Mucosa of stomach (tissue), 1 donor: ENCODE results near the gene RCBTB2.

Experiments
- H3K27me3 ChIP-seq: one replicate; pipeline ENCODE4 v1.7.0; 2013; ENCODE audit warnings: mild to moderate bottlenecking, low read length; ENCODE audit not compliant: control insufficient read depth, insufficient read depth
- H3K36me3 ChIP-seq: one replicate; pipeline ENCODE4 v1.7.0; 2013; ENCODE audit warnings: low read length; ENCODE audit not compliant: control insufficient read depth, insufficient read depth
- H3K4me1 ChIP-seq: one replicate; pipeline ENCODE4 v1.7.0; 2013; ENCODE audit warnings: mild to moderate bottlenecking, low read length; ENCODE audit not compliant: control insufficient read depth, insufficient read depth
- H3K4me3 ChIP-seq: one replicate; pipeline ENCODE4 v1.7.0; 2013; ENCODE audit warnings: low read length
- H3K9ac ChIP-seq: one replicate; pipeline ENCODE4 v1.7.0; 2013; ENCODE audit warnings: mild to moderate bottlenecking, low read length, moderate library complexity
- H3K9me3 ChIP-seq: one replicate; pipeline ENCODE4 v1.7.0; 2013; ENCODE audit warnings: mild to moderate bottlenecking, low read length, moderate library complexity; ENCODE audit not compliant: control insufficient read depth
- donor health status: Pancreatic carcinoma.

The RCBTB2 gene

GRCh38 chr13:48560657-48561337, 27.9 kb upstream of the RCBTB2 start:
- H3K4me1 ChIP-seq: peaks cover 6% of the 10 kb centered on the region

GRCh38 chr13:48559638-48560320, 26.9 kb upstream of the RCBTB2 start:
- Histone ChIP-seq H3K9ac (no peak overlapping the region), H3K9me3 (no peaks in the 10 kb centered on the region), H3K4me3 (no peak overlapping the region), H3K27me3 (no peaks in the 10 kb centered on the region), H3K36me3 (no peaks in the 10 kb centered on the region), H3K4me1 (peaks cover 6% of the 10 kb centered on the region)

More at GRCh38 chr13:48560657-48561337, 27.9 kb upstream of the RCBTB2 start:
- no peaks in the 10 kb centered on the region for H3K27me3 ChIP-seq
- H3K9me3 ChIP-seq: no peaks in the 10 kb centered on the region
- no peak overlapping the region for H3K9ac ChIP-seq
- H3K36me3 ChIP-seq: no peaks in the 10 kb centered on the region
- H3K4me3 ChIP-seq: no peak overlapping the region

GRCh38 chr13:48556817-48557216, 23.9 kb upstream of the RCBTB2 start:
- Histone ChIP-seq H3K36me3 (no peaks in the 10 kb centered on the region), H3K4me3 (no peak overlapping the region), H3K9me3 (no peaks in the 10 kb centered on the region), H3K9ac (no peak overlapping the region), H3K4me1 (no peaks in the 10 kb centered on the region), H3K27me3 (no peaks in the 10 kb centered on the region)

DNA sequence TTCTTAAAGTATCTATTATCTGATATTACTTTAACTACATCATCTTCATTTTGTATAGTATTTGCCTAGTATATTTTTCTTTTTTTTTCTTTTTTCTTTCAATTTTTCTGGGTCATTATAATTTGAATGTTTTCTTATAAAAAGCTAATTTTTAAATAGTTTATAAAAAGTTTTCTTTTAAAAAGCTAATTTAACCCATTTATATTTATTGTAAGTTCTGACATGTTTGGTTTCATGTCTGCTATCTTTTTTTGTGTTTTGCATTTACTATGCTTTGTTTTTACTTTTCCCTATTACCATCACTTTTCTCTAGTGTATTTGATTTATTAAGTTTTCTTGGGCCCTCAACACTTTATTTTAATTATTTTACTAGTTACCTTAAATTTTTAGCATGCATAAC, 22.6 kb upstream of the RCBTB2 start:
- H3K9ac ChIP-seq: no peak overlapping the region
- H3K4me1 ChIP-seq: no peaks in the 10 kb centered on the region
- H3K9me3 ChIP-seq: no peaks in the 10 kb centered on the region
- no peak overlapping the region for H3K4me3 ChIP-seq
- H3K36me3 ChIP-seq: no peaks in the 10 kb centered on the region
- no peaks in the 10 kb centered on the region for H3K27me3 ChIP-seq

DNA sequence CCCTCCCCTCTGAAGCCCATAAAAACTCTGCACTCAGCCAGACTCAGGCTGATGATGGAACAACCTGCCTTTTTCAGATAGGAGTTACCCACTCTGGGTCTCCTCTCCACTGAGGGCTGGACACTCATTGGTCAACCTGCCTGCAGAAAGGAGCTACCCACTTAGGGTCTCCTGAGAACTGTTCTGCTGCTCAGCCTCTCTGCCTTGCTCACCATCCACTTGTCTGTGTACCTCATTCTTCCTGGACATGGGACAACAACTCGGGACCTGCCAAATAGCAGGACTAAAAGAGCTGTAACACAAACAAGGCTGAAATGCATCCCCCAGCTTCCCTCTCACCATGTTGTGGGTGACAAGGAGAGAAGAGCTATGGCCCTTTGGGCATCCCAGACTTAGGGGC, 18.4 kb upstream of the RCBTB2 start:
- H3K9ac ChIP-seq: no peak overlapping the region
- no peaks in the 10 kb centered on the region for H3K36me3 ChIP-seq

DNA sequence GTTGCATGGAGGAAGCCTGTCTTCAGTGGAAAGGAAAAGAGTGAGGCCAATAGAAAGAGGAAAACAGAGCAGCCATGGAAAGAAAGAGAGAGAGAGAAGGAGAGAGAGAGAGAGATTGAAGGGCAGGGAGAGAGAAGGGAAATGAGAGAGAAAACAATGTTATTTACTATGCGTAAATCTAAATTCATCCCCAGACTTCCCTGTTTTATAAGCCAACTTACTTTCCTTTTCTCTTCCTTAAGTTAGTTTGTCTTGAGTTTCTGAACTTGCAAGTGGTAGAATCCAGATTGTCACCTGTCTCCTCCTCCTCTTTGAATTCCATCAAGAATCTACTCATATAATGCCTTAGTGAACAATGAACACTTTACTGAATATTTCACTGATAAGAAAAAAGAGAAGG, 16.8 kb upstream of the RCBTB2 start:
- Histone ChIP-seq H3K4me1 (no peaks in the 10 kb centered on the region), H3K9me3 (no peaks in the 10 kb centered on the region), H3K9ac (no peak overlapping the region), H3K36me3 (no peaks in the 10 kb centered on the region), H3K27me3 (no peaks in the 10 kb centered on the region), H3K4me3 (no peak overlapping the region)

More for the DNA sequence above, 18.4 kb upstream of the RCBTB2 start:
- Histone ChIP-seq H3K4me3 (no peak overlapping the region), H3K4me1 (no peaks in the 10 kb centered on the region), H3K9me3 (no peaks in the 10 kb centered on the region), H3K27me3 (no peaks in the 10 kb centered on the region)

- peaks cover 2% of the 10 kb centered on the region for H3K4me1 ChIP-seq
- H3K27me3 ChIP-seq: no peaks in the 10 kb centered on the region
- H3K4me3 ChIP-seq: no peak overlapping the region
- no peaks in the 10 kb centered on the region for H3K9me3 ChIP-seq
- no peak overlapping the region for H3K9ac ChIP-seq
- H3K36me3 ChIP-seq: no peaks in the 10 kb centered on the region
Measured at GRCh38 chr13:48547663-48548092, 14.8 kb upstream of the RCBTB2 start.

DNA sequence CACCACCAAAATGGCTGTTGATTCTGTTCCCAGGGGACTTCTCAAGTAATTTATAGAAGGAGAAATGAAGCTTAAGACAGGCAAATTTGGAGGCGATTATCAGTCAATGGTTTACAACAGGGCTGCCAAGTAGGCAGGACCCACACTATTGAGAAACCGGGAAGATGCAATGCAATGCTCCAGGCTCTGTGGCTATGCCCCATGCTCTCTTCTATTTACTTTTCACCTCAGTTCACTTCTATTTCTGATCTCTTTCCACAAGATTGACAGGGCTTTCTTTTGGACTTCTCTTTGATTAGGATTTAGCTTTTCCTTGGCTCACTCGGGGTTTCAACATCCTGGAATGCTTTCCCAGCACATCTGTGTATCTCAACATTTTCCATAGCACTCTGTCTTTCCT, 12.7 kb upstream of the RCBTB2 start:
- Histone ChIP-seq H3K9me3 (no peaks in the 10 kb centered on the region), H3K36me3 (no peaks in the 10 kb centered on the region), H3K9ac (no peak overlapping the region), H3K27me3 (no peaks in the 10 kb centered on the region), H3K4me3 (no peak overlapping the region), H3K4me1 (peaks cover 7% of the 10 kb centered on the region)

DNA sequence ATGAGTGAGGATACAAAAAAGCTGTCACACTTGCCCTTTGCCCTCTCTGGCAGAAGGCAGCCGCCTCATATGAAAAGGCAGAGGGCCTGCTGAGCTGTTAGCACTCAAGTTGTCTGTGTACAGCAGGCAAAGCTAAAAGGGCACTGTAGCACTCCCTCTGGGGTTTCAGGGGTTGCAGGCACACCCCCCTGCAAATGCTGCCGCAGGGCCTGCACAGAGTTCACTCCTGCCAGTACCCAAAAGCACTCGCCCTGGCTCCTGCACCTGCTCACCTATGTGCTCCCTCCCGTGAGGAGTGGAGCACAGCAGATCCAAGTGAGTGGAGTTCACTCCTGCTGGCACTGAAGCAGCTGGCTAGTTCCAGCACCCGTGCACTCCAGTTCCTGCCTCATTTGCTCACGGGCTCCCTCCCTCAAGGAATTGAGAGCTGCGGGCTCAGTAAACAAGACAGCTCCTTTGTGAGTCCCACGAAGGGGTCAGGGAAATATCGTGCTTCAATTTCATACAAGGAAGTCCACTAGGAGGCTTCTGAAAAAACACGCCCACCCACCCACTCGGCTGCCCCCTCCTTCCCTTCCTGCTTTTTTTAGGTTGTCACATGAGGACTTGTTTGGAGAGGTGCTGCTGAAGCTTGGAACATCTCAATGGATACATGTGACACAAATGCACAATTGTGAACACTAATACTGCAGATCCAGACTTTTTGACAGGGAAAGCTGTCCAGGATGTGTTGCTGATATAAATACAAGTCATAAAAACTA, 9.9 kb upstream of the RCBTB2 start:
- no peaks in the 10 kb centered on the region for H3K9me3 ChIP-seq
- H3K36me3 ChIP-seq: no peaks in the 10 kb centered on the region
- H3K27me3 ChIP-seq: no peaks in the 10 kb centered on the region
- no peak overlapping the region for H3K9ac ChIP-seq
- H3K4me1 ChIP-seq: peaks cover 7% of the 10 kb centered on the region
- no peak overlapping the region for H3K4me3 ChIP-seq

GRCh38 chr13:48542138-48542537, 9.3 kb upstream of the RCBTB2 start:
- Histone ChIP-seq H3K9me3 (no peaks in the 10 kb centered on the region), H3K36me3 (no peaks in the 10 kb centered on the region), H3K9ac (no peak overlapping the region), H3K4me1 (peaks cover 7% of the 10 kb centered on the region), H3K27me3 (no peaks in the 10 kb centered on the region), H3K4me3 (no peak overlapping the region)

DNA sequence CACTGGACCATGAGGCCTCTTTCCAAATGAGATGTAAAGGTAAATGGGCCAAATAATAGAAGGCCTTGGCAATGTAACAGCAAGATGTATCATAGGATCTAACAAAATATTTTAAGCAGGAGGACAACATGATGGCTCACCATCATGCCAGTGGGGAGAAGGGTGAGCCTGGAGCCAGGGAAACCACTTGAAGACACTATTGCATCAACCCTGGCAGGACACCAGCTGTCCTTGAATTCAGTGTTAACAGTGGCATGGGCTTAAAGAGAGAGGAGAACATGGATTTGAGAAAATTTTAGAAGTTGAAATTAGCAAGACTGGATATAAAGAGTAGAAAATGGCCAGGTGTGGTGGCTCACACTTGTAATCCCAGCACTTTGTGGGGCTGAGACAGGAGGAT, 6.7 kb upstream of the RCBTB2 start:
- peaks cover 7% of the 10 kb centered on the region for H3K4me1 ChIP-seq
- no peaks in the 10 kb centered on the region for H3K27me3 ChIP-seq

DNA sequence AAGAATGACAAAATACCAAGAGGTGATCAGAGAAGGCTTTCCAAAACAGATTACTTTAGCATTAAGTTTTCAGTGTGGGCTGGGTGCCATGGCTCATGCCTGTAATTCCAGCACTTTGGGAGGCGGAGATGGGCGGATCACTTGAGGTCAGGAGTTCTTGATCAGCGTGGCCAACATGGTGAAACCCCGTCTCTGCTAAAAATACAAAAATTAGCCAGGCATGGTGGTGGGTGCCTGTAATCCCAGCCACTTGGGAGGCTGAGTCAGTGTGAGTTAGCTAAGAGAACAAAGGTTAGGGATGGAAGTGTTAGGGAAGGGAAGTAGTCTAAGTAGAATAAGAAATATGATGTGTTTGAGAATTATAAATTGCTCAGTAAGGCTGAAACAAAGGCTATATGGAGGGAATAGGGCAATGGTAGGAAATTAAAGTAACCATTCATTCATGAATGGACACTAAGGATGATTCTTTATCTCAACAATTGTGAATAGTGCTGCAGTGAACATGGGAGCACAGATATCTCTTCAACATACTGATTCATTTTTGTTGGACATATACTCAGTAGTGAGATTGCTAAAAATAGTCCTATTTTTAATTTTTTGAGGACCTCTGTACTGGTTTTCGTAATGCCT, 3.9 kb upstream of the RCBTB2 start:
- peaks cover 7% of the 10 kb centered on the region for H3K4me1 ChIP-seq
- no peak overlapping the region for H3K9ac ChIP-seq
- no peaks in the 10 kb centered on the region for H3K36me3 ChIP-seq
- H3K27me3 ChIP-seq: no peaks in the 10 kb centered on the region
- no peaks in the 10 kb centered on the region for H3K9me3 ChIP-seq
- H3K4me3 ChIP-seq: no peak overlapping the region

More for the DNA sequence above, 6.7 kb upstream of the RCBTB2 start:
- Histone ChIP-seq H3K36me3 (no peaks in the 10 kb centered on the region), H3K9me3 (no peaks in the 10 kb centered on the region), H3K9ac (no peak overlapping the region), H3K4me3 (no peak overlapping the region)
